ENCODE data around the gene LRBA.
"Not testable (repeated sequence)": the region's sequence is repeated elsewhere in the genome, so short reads cannot be mapped to it uniquely, and the experiment has no call there.

LRBA gene

DNA sequence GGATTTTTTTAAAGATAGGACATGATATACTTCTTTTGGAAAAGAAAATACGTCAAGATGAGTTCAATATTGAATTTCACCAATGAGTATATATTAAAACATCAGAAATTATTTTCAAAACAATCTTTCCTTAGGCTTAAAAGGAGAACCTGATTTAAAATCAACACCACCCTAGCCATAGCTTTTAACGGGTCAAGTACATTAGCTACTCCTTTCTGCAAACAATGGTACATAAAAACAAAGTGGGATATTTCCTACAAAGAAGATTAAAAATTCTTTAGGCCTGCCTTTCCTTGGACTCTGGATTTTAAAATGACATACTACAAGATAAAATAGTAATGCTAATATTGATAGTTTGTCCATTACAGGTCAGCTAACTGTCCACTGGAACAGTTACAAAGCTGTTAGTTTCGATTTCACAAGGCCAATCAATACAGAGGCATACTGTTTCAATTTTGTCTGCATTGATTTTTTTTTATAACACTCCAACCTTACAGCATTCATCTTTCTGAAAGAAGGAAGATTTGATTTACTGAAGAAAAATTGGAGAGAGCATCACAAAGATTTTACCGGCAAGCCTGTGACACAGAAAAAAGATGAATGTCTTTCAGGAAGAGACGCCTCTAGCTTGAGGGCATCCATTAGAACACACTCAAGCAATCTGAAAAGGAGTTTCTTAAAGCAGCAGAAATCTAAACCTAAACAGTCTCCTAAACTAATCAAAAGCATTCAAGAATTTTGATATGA is 335.9 kb downstream of the LRBA start:
- TF ChIP-seq, protein P1, sequence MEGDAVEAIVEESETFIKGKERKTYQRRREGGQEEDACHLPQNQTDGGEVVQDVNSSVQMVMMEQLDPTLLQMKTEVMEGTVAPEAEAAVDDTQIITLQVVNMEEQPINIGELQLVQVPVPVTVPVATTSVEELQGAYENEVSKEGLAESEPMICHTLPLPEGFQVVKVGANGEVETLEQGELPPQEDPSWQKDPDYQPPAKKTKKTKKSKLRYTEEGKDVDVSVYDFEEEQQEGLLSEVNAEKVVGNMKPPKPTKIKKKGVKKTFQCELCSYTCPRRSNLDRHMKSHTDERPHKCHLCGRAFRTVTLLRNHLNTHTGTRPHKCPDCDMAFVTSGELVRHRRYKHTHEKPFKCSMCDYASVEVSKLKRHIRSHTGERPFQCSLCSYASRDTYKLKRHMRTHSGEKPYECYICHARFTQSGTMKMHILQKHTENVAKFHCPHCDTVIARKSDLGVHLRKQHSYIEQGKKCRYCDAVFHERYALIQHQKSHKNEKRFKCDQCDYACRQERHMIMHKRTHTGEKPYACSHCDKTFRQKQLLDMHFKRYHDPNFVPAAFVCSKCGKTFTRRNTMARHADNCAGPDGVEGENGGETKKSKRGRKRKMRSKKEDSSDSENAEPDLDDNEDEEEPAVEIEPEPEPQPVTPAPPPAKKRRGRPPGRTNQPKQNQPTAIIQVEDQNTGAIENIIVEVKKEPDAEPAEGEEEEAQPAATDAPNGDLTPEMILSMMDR (IDR thresholded peaks at IDR 0.05; ENCODE audit: control insufficient read depth, insufficient read depth, low read depth, low read length, missing control alignments) = no peak
- DNase-seq (ENCODE audit: low read depth) = no peak
- no peak overlapping the region for H3K4me3 ChIP-seq (ENCODE audit: control insufficient read depth, low read depth, low read length)

DNA sequence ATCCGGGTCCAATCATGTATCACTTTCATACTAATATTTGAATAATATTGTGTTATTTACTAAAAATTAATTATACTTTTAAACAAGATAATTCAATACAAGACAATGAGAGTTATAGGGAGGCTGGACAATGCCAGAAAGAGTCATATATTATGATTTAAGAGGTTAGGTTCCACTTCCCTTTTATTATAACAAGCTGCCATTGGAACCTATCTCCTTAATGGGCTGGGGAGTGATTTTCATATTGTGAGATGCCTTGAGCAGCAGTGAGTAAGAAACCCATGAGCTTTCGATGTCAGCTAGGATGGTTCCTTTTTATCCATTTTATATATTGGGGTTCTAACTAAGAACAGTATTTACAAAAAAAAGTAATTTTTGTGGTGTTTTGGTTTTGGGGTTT is 341.3 kb downstream of the LRBA start:
- no peak overlapping the region for H3K4me3 ChIP-seq (ENCODE audit: control insufficient read depth, low read depth, low read length)
- TF ChIP-seq, protein P1 (IDR thresholded peaks at IDR 0.05; ENCODE audit: control insufficient read depth, insufficient read depth, low read depth, low read length, missing control alignments) = no peak
- no peak for DNase-seq (ENCODE audit: low read depth)

DNA sequence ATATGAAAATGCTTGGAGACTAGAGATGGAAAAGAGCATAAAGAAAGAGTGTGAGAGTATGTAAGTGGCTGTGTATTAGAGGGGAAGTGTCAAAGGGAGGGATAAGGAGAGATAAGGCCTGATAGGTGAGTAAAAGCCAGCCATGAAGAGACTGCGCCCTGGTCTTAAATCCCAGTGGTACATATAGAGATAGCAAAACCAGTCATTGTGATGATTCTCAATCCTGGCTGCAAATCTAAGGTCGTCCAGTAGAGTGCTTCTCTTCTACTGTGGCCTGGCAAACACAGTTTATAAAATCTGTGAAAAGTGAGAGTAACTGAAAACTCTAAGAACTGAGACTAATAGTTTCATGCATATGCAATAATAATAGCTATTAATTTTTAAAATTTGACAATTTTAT is 346.3 kb downstream of the LRBA start:
- no peak for DNase-seq (ENCODE audit: low read depth)
- TF ChIP-seq, protein P1 (IDR thresholded peaks at IDR 0.05; ENCODE audit: control insufficient read depth, insufficient read depth, low read depth, low read length, missing control alignments) = no peak
- H3K4me3 ChIP-seq (ENCODE audit: control insufficient read depth, low read depth, low read length) = no peak overlapping the region

DNA sequence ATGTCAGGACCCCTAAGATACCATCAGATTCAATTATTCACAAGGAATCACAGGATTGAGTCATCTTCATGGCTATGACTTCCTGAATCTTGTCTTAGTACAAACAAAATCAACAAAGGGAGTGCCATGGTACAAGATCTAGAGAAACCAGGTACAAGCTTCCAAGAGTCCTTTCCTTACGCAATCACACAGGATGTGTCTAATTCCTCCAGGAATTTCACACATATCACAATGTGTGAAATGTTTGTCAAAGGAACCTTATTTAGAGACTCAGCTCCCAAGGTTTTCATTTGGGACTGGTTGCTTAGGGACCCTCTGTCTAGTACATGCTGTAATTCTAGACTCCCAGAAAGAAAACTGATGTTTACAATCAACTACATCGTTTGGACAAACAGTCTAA is 350.1 kb downstream of the LRBA start:
- no peak for DNase-seq (ENCODE audit: low read depth)
- TF ChIP-seq, protein P1 (IDR thresholded peaks at IDR 0.05; ENCODE audit: control insufficient read depth, insufficient read depth, low read depth, low read length, missing control alignments) = no peak
- no peak overlapping the region for H3K4me3 ChIP-seq (ENCODE audit: control insufficient read depth, low read depth, low read length)

DNA sequence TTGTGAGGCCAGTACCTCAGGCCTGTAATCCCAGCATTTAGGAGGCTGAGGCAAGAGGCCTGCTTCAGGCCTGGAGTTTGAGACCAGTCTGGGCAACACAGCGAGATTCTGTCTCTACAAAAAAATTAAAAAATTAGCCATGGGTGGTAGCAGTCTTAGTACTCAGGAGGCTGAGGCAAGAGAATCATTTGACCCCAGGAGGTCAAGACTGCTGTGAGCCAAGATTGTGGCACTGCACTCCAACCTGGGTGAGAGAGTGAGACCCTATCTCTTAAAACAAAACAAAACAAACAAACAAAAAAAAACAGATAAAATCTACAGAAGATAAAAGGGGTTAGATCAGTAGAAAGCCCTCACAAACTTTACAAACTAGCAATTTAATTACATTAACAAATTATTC is 352.4 kb downstream of the LRBA start:
- DNase-seq (ENCODE audit: low read depth) = no peak
- TF ChIP-seq, protein P1 (IDR thresholded peaks at IDR 0.05; ENCODE audit: control insufficient read depth, insufficient read depth, low read depth, low read length, missing control alignments) = no peak
- H3K4me3 ChIP-seq (ENCODE audit: control insufficient read depth, low read depth, low read length) = no peak overlapping the region

DNA sequence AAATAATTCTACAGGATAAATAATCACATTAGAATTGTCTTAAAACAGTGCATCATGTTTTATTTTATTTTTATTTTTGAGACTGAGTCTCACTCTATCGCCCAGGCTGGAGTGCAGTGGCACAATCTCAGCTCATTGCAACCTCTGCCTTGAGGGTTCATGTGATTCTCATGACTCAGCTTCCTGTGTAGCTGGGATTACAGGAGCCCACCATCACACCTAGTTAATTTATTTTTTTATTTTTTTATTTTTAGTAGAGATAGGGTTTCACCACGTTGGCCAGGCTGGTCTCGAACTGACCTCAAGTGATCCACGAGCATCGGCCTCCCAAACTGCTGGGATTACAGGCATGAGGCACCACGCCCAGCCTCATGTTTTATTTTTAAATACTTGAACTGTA is 353.5 kb downstream of the LRBA start:
- not testable (repeated sequence) for H3K4me3 ChIP-seq (ENCODE audit: control insufficient read depth, low read depth, low read length); DNase-seq (ENCODE audit: low read depth)

DNA sequence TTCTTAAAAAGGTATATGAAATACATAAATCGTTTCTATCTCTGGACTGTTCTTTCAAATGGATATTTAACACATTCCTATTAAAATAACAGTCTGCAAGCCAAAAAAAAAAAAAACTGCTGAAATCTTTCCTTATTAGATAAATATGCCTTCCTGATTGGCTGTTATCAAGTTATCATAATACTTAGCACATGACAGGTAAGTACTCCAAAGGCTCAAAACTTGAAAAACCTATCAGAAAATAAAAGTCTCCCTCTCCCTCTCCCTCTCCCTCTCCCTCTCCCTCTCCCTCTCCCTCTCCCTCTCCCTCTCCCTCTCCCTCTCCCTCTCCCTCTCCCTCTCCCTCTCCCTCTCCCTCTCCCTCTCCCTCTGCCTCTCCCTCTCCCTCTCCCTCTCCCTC is 356.8 kb downstream of the LRBA start:
- not testable (repeated sequence) for H3K4me3 ChIP-seq (ENCODE audit: control insufficient read depth, low read depth, low read length); DNase-seq (ENCODE audit: low read depth)

DNA sequence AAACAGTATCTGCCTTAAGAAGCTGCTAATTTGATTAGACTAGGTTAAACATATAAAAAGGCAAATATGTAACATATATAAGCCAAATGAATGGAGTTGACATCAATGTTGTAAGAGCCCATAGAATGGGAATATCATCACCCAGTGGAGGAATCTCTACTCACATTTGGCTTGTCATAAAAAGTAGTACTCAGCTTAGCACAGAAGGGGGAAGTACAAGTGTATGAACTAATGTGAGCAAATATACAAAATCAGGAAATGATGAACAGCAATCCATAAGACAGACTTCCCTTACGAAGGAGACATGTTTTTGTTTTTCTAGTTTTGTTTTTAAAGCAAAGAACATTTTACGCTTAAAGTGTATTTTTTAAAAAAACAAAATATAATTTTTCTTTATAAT is 358.2 kb downstream of the LRBA start:
- H3K4me3 ChIP-seq (ENCODE audit: control insufficient read depth, low read depth, low read length) = no peak overlapping the region
- TF ChIP-seq, protein P1 (IDR thresholded peaks at IDR 0.05; ENCODE audit: control insufficient read depth, insufficient read depth, low read depth, low read length, missing control alignments) = no peak
- no peak for DNase-seq (ENCODE audit: low read depth)
